B cell (primary cell): ENCODE results near the gene RNFT2. TPM values are rescaled to one million over a fixed set of nuclear protein-coding genes. Genes with fewer than 3 reads are reported as not detected.

Experiments
- ATAC-seq: fragments of 200-7000 bp; cut with Tn5 transposase; one replicate; pipeline ENCODE4 v1.10.0; 2021; ENCODE audit warnings: low read depth, mild to moderate bottlenecking, moderate number of reproducible peaks, moderate library complexity
- CTCF ChIA-PET: fragments of 350-600 bp; sonication (Branson Sonifier 250); formaldehyde crosslinking; loops from one replicate; lab custom pipeline; 2021; ENCODE audit warnings: antibody characterized with exemption, inconsistent platforms; lab: Charles Lee
- POLR2A ChIA-PET: fragments of 350-600 bp; sonication (Branson Sonifier 250); formaldehyde crosslinking; loops from one replicate; lab custom pipeline; 2021; ENCODE audit warnings: antibody characterized with exemption; lab: Charles Lee
- DNase-seq: peaks from one replicate; pipeline ENCODE4 v3.0.0; 2013
- H2AFZ ChIP-seq: 2 replicates; pipeline ENCODE4 v1.6.1; 2012; ENCODE audit warnings: mild to moderate bottlenecking, low read depth, low read length; ENCODE audit not compliant: insufficient read depth, poor library complexity, severe bottlenecking
- H3K27ac ChIP-seq, 2 donors: 1 replicate in 1 of 2; 2 replicates in 1 of 2; pipeline ENCODE4 v1.5.1; 2012 to 2013; ENCODE audit warnings: low read length in 2 of 2, mild to moderate bottlenecking in 2 of 2, moderate library complexity in 1 of 2
- H3K27me3 ChIP-seq, 4 experiments: fragments of 200-600 bp in 1 of 4; sonication (generic) in 1 of 4; replicated peaks in 1 of 4; 1 replicate in 2 of 4; 2 replicates in 2 of 4; pipeline versions ENCODE4 v1.6.1 to v1.7.0; 2013 to 2016; ENCODE audit warnings: low read length in 3 of 4, mild to moderate bottlenecking in 2 of 4, mixed read lengths in 1 of 4, moderate library complexity in 1 of 4; ENCODE audit not compliant: insufficient read depth in 4 of 4, control insufficient read depth in 3 of 4; ENCODE audit errors: control extremely low read depth in 1 of 4
- H3K36me3 ChIP-seq, 2 experiments: replicated peaks in 1 of 2; 1 replicate in 1 of 2; 2 replicates in 1 of 2; pipeline versions ENCODE4 v1.6.1 to v1.7.1; 2013; ENCODE audit warnings: low read length in 1 of 2; ENCODE audit not compliant: insufficient read depth in 2 of 2, control insufficient read depth in 1 of 2; ENCODE audit errors: control extremely low read depth in 1 of 2, extremely low read depth in 1 of 2
- H3K4me1 ChIP-seq, 2 donors: fragments of 200-600 bp in 1 of 2; sonication (generic) in 1 of 2; 1 replicate in 1 of 2; 2 replicates in 1 of 2; pipeline versions ENCODE4 v1.5.1 to v1.6.1; 2013 to 2017; ENCODE audit warnings: low read length in 2 of 2; ENCODE audit not compliant: control insufficient read depth in 2 of 2, insufficient read depth in 2 of 2
- H3K4me2 ChIP-seq: replicated peaks from 2 replicates; pipeline ENCODE3; 2012; ENCODE audit warnings: mild to moderate bottlenecking, low read depth, low read length; ENCODE audit not compliant: poor library complexity, severe bottlenecking
- H3K4me3 ChIP-seq, 5 experiments: fragments of 200-600 bp in 1 of 5; sonication (generic) in 1 of 5; 1 replicate in 3 of 5; 2 replicates in 2 of 5; pipeline versions ENCODE4 v1.5.1 to v1.7.0; 2011 to 2016; ENCODE audit warnings: low read length in 4 of 5, mild to moderate bottlenecking in 4 of 5, low read depth in 2 of 5, control low read depth in 1 of 5, moderate library complexity in 1 of 5; ENCODE audit not compliant: insufficient read depth in 1 of 5; ENCODE audit errors: control extremely low read depth in 1 of 5, extremely low read depth in 1 of 5
- H3K79me2 ChIP-seq: fragments of 200-600 bp; sonication (generic); one replicate; pipeline ENCODE4 v1.6.0; 2016; ENCODE audit warnings: low read length; ENCODE audit not compliant: control insufficient read depth, insufficient read depth
- H3K9ac ChIP-seq: fragments of 200-600 bp; sonication (generic); 2 replicates; pipeline ENCODE4 v1.6.1; 2017; ENCODE audit warnings: mild to moderate bottlenecking, low read length, moderate library complexity
- H3K9me3 ChIP-seq, 3 donors: one replicate each; pipeline versions ENCODE4 v1.6.1 to v1.7.1; 2013; ENCODE audit warnings: low read length in 2 of 3; ENCODE audit not compliant: control insufficient read depth in 2 of 3, insufficient read depth in 1 of 3; ENCODE audit errors: control extremely low read depth in 1 of 3
- H4K20me1 ChIP-seq: 2 replicates; pipeline ENCODE4 v1.6.0; 2012; ENCODE audit warnings: mild to moderate bottlenecking, low read length; ENCODE audit not compliant: insufficient read depth, control insufficient read depth, poor library complexity, severe bottlenecking
- H3K27ac Mint-ChIP-seq: one replicate; pipeline ENCODE4 v1.8.0; 2021; ENCODE audit warnings: mixed read lengths
- H3K27me3 Mint-ChIP-seq: one replicate; pipeline ENCODE4 v1.8.0; 2021; ENCODE audit warnings: mixed read lengths
- H3K4me1 Mint-ChIP-seq: one replicate; pipeline ENCODE4 v1.8.0; 2021; ENCODE audit warnings: mixed read lengths
- H3K4me3 Mint-ChIP-seq: one replicate; pipeline ENCODE4 v1.8.0; 2021; ENCODE audit warnings: mixed read lengths
- H3K9me3 Mint-ChIP-seq: one replicate; pipeline ENCODE4 v1.8.0; 2022; ENCODE audit warnings: mixed read lengths; ENCODE audit not compliant: insufficient read depth
- CTCF ChIP-seq: fragments of 200-600 bp; IDR thresholded peaks from one replicate; pipeline ENCODE4 v1.8.0; 2022; ENCODE audit warnings: antibody characterized with exemption, mild to moderate bottlenecking
- EZH2 ChIP-seq: IDR thresholded peaks from 2 replicates; pipeline ENCODE4 v1.6.1; 2012; ENCODE audit warnings: borderline replicate concordance, low read depth, mild to moderate bottlenecking, moderate library complexity, low read length; ENCODE audit not compliant: insufficient read depth, poor library complexity, severe bottlenecking
- WGBS: methylation state at CpG from one replicate; pipeline ENCODE4 v1.1.5; 2013; ENCODE audit warnings: missing lambda C conversion rate; ENCODE audit not compliant: insufficient coverage; 5-methylcytosine and 5-hydroxymethylcytosine counted together
- intact Hi-C: fragments of 100-400 bp; cut with micrococcal nuclease; formaldehyde crosslinking; loops from one replicate; pipeline ENCODE4 v1.10.0; 2022
- polyA plus RNA-seq: library from polyadenylated mRNA; depleted of rRNA; stranded (reverse); fragments of >200 nt; gene quantifications from 2 replicates; pipeline ENCODE4 v1.2.3, GENCODE V29; 2012
- total RNA-seq, 2 donors: library from RNA; stranded (reverse); fragments of 120-200 nt in 1 of 2; gene quantifications; 1 replicate in 1 of 2; 2 replicates in 1 of 2; pipeline versions ENCODE4 v1.2.3 to v1.2.4, GENCODE V29; 2013 to 2022

RNFT2 gene
- total and polyA plus RNA-seq, 2 donors (not counting 1 experiment from before 2014, with no cell fraction given) = 5.2 to 18.2 TPM

DNA sequence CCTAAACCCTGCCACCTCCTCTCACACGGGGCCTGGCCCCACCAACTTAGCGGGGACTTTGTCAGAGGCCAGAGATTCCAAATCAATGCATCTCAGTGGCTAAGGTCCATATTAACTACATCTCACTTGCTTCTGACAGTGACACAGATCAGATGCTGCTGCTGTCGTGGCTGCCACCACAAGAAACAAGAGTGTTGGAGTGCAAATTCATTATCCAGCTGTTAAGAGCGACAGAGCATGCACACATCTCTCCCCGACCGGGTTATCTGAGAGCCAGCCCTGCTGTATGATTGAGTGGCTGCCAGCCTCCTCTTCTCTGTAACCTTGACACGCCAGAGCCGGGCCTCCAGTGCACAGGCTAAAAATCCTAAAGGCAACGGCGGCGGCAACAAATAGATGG lies 40.4 kb upstream of the RNFT2 start:
- Mint-ChIP-seq H3K27ac (no peak overlapping the region), H3K9me3 (no peaks in the 10 kb centered on the region), H3K4me1 (peaks cover 36% of the 10 kb centered on the region), H3K4me3 (no peak overlapping the region), H3K27me3 (peaks cover 36% of the 10 kb centered on the region)
- 51% methylated on average over 8 of the region's 11 CpGs for WGBS
- Histone ChIP-seq H3K27ac (no peak overlapping the region), H3K4me2 (no peak overlapping the region), H3K27me3 (peaks cover 0 to 35% (median 17%) of the 10 kb centered on the region in 4 experiments), H4K20me1 (no peaks in the 10 kb centered on the region), H3K4me1 (peaks cover 37 to 38% of the 10 kb centered on the region in 2 donors), H3K36me3 (no peaks in the 10 kb centered on the region), H3K9me3 (peaks cover 0 to 3% (median 0%) of the 10 kb centered on the region in 3 donors), H2AFZ (no peak overlapping the region), H3K79me2 (no peaks in the 10 kb centered on the region), H3K4me3 (no peak overlapping the region), H3K9ac (no peak overlapping the region)
- ChIA-PET CTCF (interaction anchor here (1.5 to 1.6 kb wide), 3 partner anchors 10 to 700 kb away, joined by 3 to 4 read pairs (median 3); no protein-coding TSS in a partner anchor), POLR2A (no interaction called here)
- TF ChIP-seq CTCF (no peak), EZH2 (no peak)
- DNase-seq (no peak), ATAC-seq (no peak)
- intact Hi-C loops = no loop called here

- H3K4me1 Mint-ChIP-seq = peaks cover 32% of the 10 kb centered on the region
- TF ChIP-seq CTCF (no peak), EZH2 (no peak)
- intact Hi-C loops = no loop called here
- Histone ChIP-seq H3K27me3 (peaks cover 0 to 35% (median 16%) of the 10 kb centered on the region in 4 experiments), H3K27ac (no peak overlapping the region), H4K20me1 (no peaks in the 10 kb centered on the region), H3K4me1 (peaks cover 33 to 34% of the 10 kb centered on the region in 2 donors), H3K36me3 (no peaks in the 10 kb centered on the region), H3K9ac (no peak overlapping the region), H2AFZ (no peak overlapping the region), H3K4me2 (no peak overlapping the region), H3K79me2 (no peaks in the 10 kb centered on the region), H3K9me3 (peaks cover 0 to 3% (median 0%) of the 10 kb centered on the region in 3 donors), H3K4me3 (no peak overlapping the region)
- WGBS = 100% methylated on average over 1 of the region's 8 CpGs
- CTCF ChIA-PET = interaction anchor here (1.5 to 3.7 kb wide), 4 partner anchors 10 to 700 kb away, joined by 3 to 15 read pairs (median 6); no protein-coding TSS in a partner anchor
- H3K27ac Mint-ChIP-seq = no peak overlapping the region
- peaks cover 33% of the 10 kb centered on the region for H3K27me3 Mint-ChIP-seq
- H3K9me3 Mint-ChIP-seq = no peaks in the 10 kb centered on the region
- ATAC-seq (no peak), DNase-seq (no peak)
- POLR2A ChIA-PET = no interaction called here
- H3K4me3 Mint-ChIP-seq = no peak overlapping the region
Measured at GRCh38 chr12:116698116-116698515, 40.0 kb upstream of the RNFT2 start.
